Measurements from ENCODE around the gene GCN1. TPM values are rescaled to one million over a fixed set of nuclear protein-coding genes. Genes with fewer than 3 reads are reported as not detected.

GCN1 gene
- total and polyA plus RNA-seq, 2 donors (not counting 1 experiment from before 2014, with no cell fraction given) = 30.8 to 93.1 TPM

- no peaks in the 10 kb centered on the region for H3K9me3 ChIP-seq (ENCODE audit: control insufficient read depth, insufficient read depth, low read depth, low read length)
- H2AFZ ChIP-seq (ENCODE audit: low read length) = peak overlapping the region; percentile 90
- TF ChIP-seq CTCF (conservative IDR thresholded peaks at IDR 0.05 in 1 of 2, IDR thresholded peaks at IDR 0.05 in 1 of 2; ENCODE audit: low read depth in 1 of 2, low read length in 2 of 2) = no peak
- TF ChIP-seq EZH2 (IDR thresholded peaks at IDR 0.05; ENCODE audit: low read length, missing control alignments) = no peak
- no peaks in the 10 kb centered on the region for H4K20me1 ChIP-seq (ENCODE audit: control insufficient read depth, extremely low read depth, insufficient read depth, low read length)
- H3K9ac ChIP-seq (ENCODE audit: insufficient read depth, low read length) = peak overlapping the region; percentile 83
- peak overlapping the region; percentile 82 for H3K27ac ChIP-seq (ENCODE audit: insufficient read depth, low read length)
- H3K36me3 ChIP-seq (ENCODE audit: control insufficient read depth, insufficient read depth, low read length) = peaks cover 2% of the 10 kb centered on the region
- peaks cover 53% of the 10 kb centered on the region for H3K79me2 ChIP-seq (ENCODE audit: control insufficient read depth, insufficient read depth, low read length)
- DNase-seq (ENCODE audit: low read depth in 2 of 2) = peak; percentile 86 to 91
- peak overlapping the region; percentile 71 for H3K4me2 ChIP-seq (ENCODE audit: extremely low read depth, insufficient read depth, low read length)
- no peaks in the 10 kb centered on the region for H3K27me3 ChIP-seq (ENCODE audit: control insufficient read depth, insufficient read depth, low read length)
- peaks cover 5% of the 10 kb centered on the region for H3K4me1 ChIP-seq (ENCODE audit: control insufficient read depth, extremely low read depth, insufficient read depth, low read length)
- peak overlapping the region; percentile 51 to 94 (median 83) for H3K4me3 ChIP-seq (replicated peaks in 1 of 4; ENCODE audit: control extremely low read depth in 1 of 4, insufficient read depth in 1 of 4, low read depth in 3 of 4, low read length in 4 of 4)
Measured at GRCh38 chr12:120116792-120117651, 77.5 kb downstream of the GCN1 start.

- peaks cover 5% of the 10 kb centered on the region for H3K4me1 ChIP-seq (ENCODE audit: control insufficient read depth, extremely low read depth, insufficient read depth, low read length)
- peak within 1 kb of the TSS; percentile 82 for H3K27ac ChIP-seq (ENCODE audit: insufficient read depth, low read length)
- H4K20me1 ChIP-seq (ENCODE audit: control insufficient read depth, extremely low read depth, insufficient read depth, low read length) = no peaks in the 10 kb centered on the region
- no peaks in the 10 kb centered on the region for H3K9me3 ChIP-seq (ENCODE audit: control insufficient read depth, insufficient read depth, low read depth, low read length)
- peak within 1 kb of the TSS; percentile 90 for H2AFZ ChIP-seq (ENCODE audit: low read length)
- peak within 1 kb of the TSS; percentile 71 for H3K4me2 ChIP-seq (ENCODE audit: extremely low read depth, insufficient read depth, low read length)
- TF ChIP-seq EZH2 (IDR thresholded peaks at IDR 0.05; ENCODE audit: low read length, missing control alignments) (no peak), CTCF (conservative IDR thresholded peaks at IDR 0.05 in 1 of 2, IDR thresholded peaks at IDR 0.05 in 1 of 2; ENCODE audit: low read depth in 1 of 2, low read length in 2 of 2) (no peak)
- H3K36me3 ChIP-seq (ENCODE audit: control insufficient read depth, insufficient read depth, low read length) = peaks cover 2% of the 10 kb centered on the region
- peak within 1 kb of the TSS; percentile 74 to 98 (median 95) for H3K4me3 ChIP-seq (replicated peaks in 1 of 4; ENCODE audit: control extremely low read depth in 1 of 4, insufficient read depth in 1 of 4, low read depth in 3 of 4, low read length in 4 of 4)
- H3K9ac ChIP-seq (ENCODE audit: insufficient read depth, low read length) = peak within 1 kb of the TSS; percentile 83
- DNase-seq (ENCODE audit: low read depth in 2 of 2) = no peak
- H3K79me2 ChIP-seq (ENCODE audit: control insufficient read depth, insufficient read depth, low read length) = peaks cover 59% of the 10 kb centered on the region
- no peaks in the 10 kb centered on the region for H3K27me3 ChIP-seq (ENCODE audit: control insufficient read depth, insufficient read depth, low read length)
Measured at GRCh38 chr12:120116441-120116791, 78.1 kb downstream of the GCN1 start, which contains the start of gene RAB35. Gene RAB35 (minus strand): TSS chr12:120116753. CDS start chr12:120116650, 103 bp downstream.

GRCh38 chr12:120115692-120116440, 78.6 kb downstream of the GCN1 start:
- H4K20me1 ChIP-seq (ENCODE audit: control insufficient read depth, extremely low read depth, insufficient read depth, low read length) = no peaks in the 10 kb centered on the region
- H3K79me2 ChIP-seq (ENCODE audit: control insufficient read depth, insufficient read depth, low read length) = peaks cover 64% of the 10 kb centered on the region

More at GRCh38 chr12:120115692-120116440, 78.6 kb downstream of the GCN1 start:
- no peak for TF ChIP-seq CTCF (conservative IDR thresholded peaks at IDR 0.05 in 1 of 2, IDR thresholded peaks at IDR 0.05 in 1 of 2; ENCODE audit: low read depth in 1 of 2, low read length in 2 of 2)
- TF ChIP-seq EZH2 (IDR thresholded peaks at IDR 0.05; ENCODE audit: low read length, missing control alignments) = no peak
- H3K4me2 ChIP-seq (ENCODE audit: extremely low read depth, insufficient read depth, low read length) = peak overlapping the region; percentile 67
- no peaks in the 10 kb centered on the region for H3K9me3 ChIP-seq (ENCODE audit: control insufficient read depth, insufficient read depth, low read depth, low read length)
- peaks cover 5% of the 10 kb centered on the region for H3K4me1 ChIP-seq (ENCODE audit: control insufficient read depth, extremely low read depth, insufficient read depth, low read length)
- H3K9ac ChIP-seq (ENCODE audit: insufficient read depth, low read length) = peak overlapping the region; percentile 78
- H2AFZ ChIP-seq (ENCODE audit: low read length) = no peak overlapping the region
- H3K36me3 ChIP-seq (ENCODE audit: control insufficient read depth, insufficient read depth, low read length) = peaks cover 2% of the 10 kb centered on the region
- H3K27ac ChIP-seq (ENCODE audit: insufficient read depth, low read length) = peak overlapping the region; percentile 71
- H3K27me3 ChIP-seq (ENCODE audit: control insufficient read depth, insufficient read depth, low read length) = no peaks in the 10 kb centered on the region
- peak overlapping the region; percentile 74 to 98 (median 95) for H3K4me3 ChIP-seq (replicated peaks in 1 of 4; ENCODE audit: control extremely low read depth in 1 of 4, insufficient read depth in 1 of 4, low read depth in 3 of 4, low read length in 4 of 4)
- peak in 1 of 2 donors; percentile 44 for DNase-seq (ENCODE audit: low read depth in 2 of 2)
